Measurements from ENCODE around the gene PKD1L1.

PKD1L1 gene

GRCh38 chr7:47785923-47786556 lies 162.2 kb downstream of the PKD1L1 start:
- H3K4me3 ChIP-seq (ENCODE audit: low read depth, low read length): no peak overlapping the region
- no peak for DNase-seq (ENCODE audit: low read depth)
- TF ChIP-seq MAX (IDR thresholded peaks at IDR 0.05; ENCODE audit: low read depth, low read length) (no peak), CTCF (IDR thresholded peaks at IDR 0.05; ENCODE audit: low read depth, low read length) (no peak), MYC (IDR thresholded peaks at IDR 0.05; ENCODE audit: low read depth, low read length) (no peak), POLR2A (IDR thresholded peaks at IDR 0.05; ENCODE audit: extremely low read depth, insufficient read length) (no peak)

GRCh38 chr7:47783456-47784223 lies 164.6 kb downstream of the PKD1L1 start:
- no peak overlapping the region for H3K4me3 ChIP-seq (ENCODE audit: low read depth, low read length)
- no peak for DNase-seq (ENCODE audit: low read depth)
- TF ChIP-seq MYC (IDR thresholded peaks at IDR 0.05; ENCODE audit: low read depth, low read length): no peak
- TF ChIP-seq POLR2A (IDR thresholded peaks at IDR 0.05; ENCODE audit: extremely low read depth, insufficient read length): no peak
- TF ChIP-seq MAX (IDR thresholded peaks at IDR 0.05; ENCODE audit: low read depth, low read length): no peak
- TF ChIP-seq CTCF (IDR thresholded peaks at IDR 0.05; ENCODE audit: low read depth, low read length): no peak

- DNase-seq (ENCODE audit: low read depth): no peak
- TF ChIP-seq MAX (IDR thresholded peaks at IDR 0.05; ENCODE audit: low read depth, low read length): no peak
- no peak for TF ChIP-seq MYC (IDR thresholded peaks at IDR 0.05; ENCODE audit: low read depth, low read length)
- no peak for TF ChIP-seq POLR2A (IDR thresholded peaks at IDR 0.05; ENCODE audit: extremely low read depth, insufficient read length)
- TF ChIP-seq CTCF (IDR thresholded peaks at IDR 0.05; ENCODE audit: low read depth, low read length): no peak
- H3K4me3 ChIP-seq (ENCODE audit: low read depth, low read length): no peak overlapping the region
Measured at GRCh38 chr7:47782792-47783191, 165.5 kb downstream of the PKD1L1 start.

GRCh38 chr7:47782022-47782421 lies 166.2 kb downstream of the PKD1L1 start:
- TF ChIP-seq MYC (IDR thresholded peaks at IDR 0.05; ENCODE audit: low read depth, low read length) (no peak), CTCF (IDR thresholded peaks at IDR 0.05; ENCODE audit: low read depth, low read length) (no peak), POLR2A (IDR thresholded peaks at IDR 0.05; ENCODE audit: extremely low read depth, insufficient read length) (no peak), MAX (IDR thresholded peaks at IDR 0.05; ENCODE audit: low read depth, low read length) (no peak)
- H3K4me3 ChIP-seq (ENCODE audit: low read depth, low read length): no peak overlapping the region
- DNase-seq (ENCODE audit: low read depth): no peak

- DNase-seq (ENCODE audit: low read depth): no peak
- H3K4me3 ChIP-seq (ENCODE audit: low read depth, low read length): no peak overlapping the region
- TF ChIP-seq MYC (IDR thresholded peaks at IDR 0.05; ENCODE audit: low read depth, low read length) (no peak), POLR2A (IDR thresholded peaks at IDR 0.05; ENCODE audit: extremely low read depth, insufficient read length) (no peak), MAX (IDR thresholded peaks at IDR 0.05; ENCODE audit: low read depth, low read length) (no peak), CTCF (IDR thresholded peaks at IDR 0.05; ENCODE audit: low read depth, low read length) (no peak)
Measured at GRCh38 chr7:47780555-47780954, 167.7 kb downstream of the PKD1L1 start.

All from NB4 (cell line).